Esophagus (tissue), 2 donors: ENCODE data around the gene ETAA1. TPM values are rescaled to one million over a fixed set of nuclear protein-coding genes. Genes with fewer than 3 reads are reported as not detected.

Experiments
- H3K27ac ChIP-seq, 2 donors: one replicate each; pipeline ENCODE4 v1.5.1; 2013; ENCODE audit warnings: low read depth in 2 of 2, mild to moderate bottlenecking in 2 of 2, inconsistent platforms in 1 of 2, low read length in 1 of 2, moderate library complexity in 1 of 2
- H3K27me3 ChIP-seq, 2 donors: one replicate each; pipeline ENCODE4 v1.6.1; 2013; ENCODE audit warnings: low read length in 2 of 2, control low read depth in 1 of 2, mild to moderate bottlenecking in 1 of 2; ENCODE audit not compliant: insufficient read depth in 2 of 2, control insufficient read depth in 1 of 2
- H3K36me3 ChIP-seq, 2 donors: one replicate each; pipeline ENCODE4 v1.6.1; 2013; ENCODE audit warnings: low read length in 1 of 2; ENCODE audit not compliant: control insufficient read depth in 2 of 2, insufficient read depth in 2 of 2
- H3K4me1 ChIP-seq, 2 donors: one replicate each; pipeline ENCODE4 v1.6.1; 2013; ENCODE audit warnings: low read length in 1 of 2; ENCODE audit not compliant: control insufficient read depth in 2 of 2, insufficient read depth in 2 of 2
- H3K4me3 ChIP-seq, 2 donors: one replicate each; pipeline ENCODE4 v1.5.1; 2013; ENCODE audit warnings: low read length in 2 of 2, mild to moderate bottlenecking in 2 of 2, low read depth in 1 of 2, moderate library complexity in 1 of 2
- H3K9me3 ChIP-seq, 2 donors: one replicate each; pipeline ENCODE4 v1.6.1; 2013; ENCODE audit warnings: mild to moderate bottlenecking in 2 of 2, low read depth in 1 of 2, low read length in 1 of 2, moderate library complexity in 1 of 2; ENCODE audit not compliant: control insufficient read depth in 2 of 2, insufficient read depth in 1 of 2
- WGBS, 2 donors: extraction: QIAGEN DNeasy Blood & Tissue Kit; methylation state at CpG; one replicate each; pipeline ENCODE4 v1.1.7; 2013; 5-methylcytosine and 5-hydroxymethylcytosine counted together
- polyA plus RNA-seq, 2 donors: library from polyadenylated mRNA; stranded (reverse); fragments of 200-250 nt; gene quantifications; one replicate each; pipeline ENCODE4 v1.2.3, GENCODE V29; 2013
- donor health status: healthy with polysubstance abuse.
- donor health status: Bipolar disorder and iron deficiency.

The ETAA1 gene
- polyA plus RNA-seq, 2 donors, result 4.9 to 6.2 TPM

DNA sequence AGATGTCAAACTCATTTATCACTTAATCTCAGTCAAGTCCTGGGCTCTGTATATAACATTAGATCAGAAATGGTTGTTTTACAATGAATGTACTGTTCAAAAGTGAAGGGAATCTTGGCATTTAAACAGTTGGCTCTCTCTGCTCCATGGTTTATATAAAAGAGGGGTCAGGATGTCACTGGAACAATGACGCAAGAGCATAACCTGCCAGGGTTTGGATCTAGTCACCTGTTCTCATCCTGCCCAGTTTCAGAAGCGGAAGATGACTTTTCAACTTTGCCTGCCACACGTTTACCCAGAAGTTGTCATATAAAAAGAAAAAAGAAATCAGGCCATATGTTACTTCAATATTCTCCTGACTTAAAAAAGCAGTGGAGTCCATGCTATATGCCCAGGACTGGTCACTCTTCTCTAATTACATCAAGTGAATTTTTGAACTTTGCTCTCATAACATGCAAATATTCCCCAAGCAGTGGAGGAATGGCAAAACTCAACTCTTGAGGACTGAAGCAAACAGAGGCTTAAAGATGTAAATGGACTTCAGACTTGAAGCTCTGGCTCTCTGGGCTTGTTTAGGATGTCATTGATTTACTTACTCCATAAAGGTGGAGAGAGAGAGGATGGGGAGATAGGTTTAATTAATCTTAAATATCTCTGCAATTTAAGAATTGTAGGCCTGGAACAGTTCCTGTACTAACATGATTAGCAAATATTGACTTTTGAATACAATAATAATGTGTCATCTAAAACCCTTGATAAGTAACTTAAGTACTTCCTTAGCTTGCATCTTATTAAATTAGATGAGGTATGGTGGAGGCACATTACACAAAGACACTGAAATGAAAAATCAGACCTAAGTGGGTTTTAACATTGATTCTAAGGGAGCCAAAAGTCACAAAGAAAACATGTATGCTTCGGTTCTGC is 58.3 kb downstream of the ETAA1 start:
- Histone ChIP-seq H3K27me3 (no peaks in the 10 kb centered on the region), H3K27ac (peak overlapping the region; percentile 49 to 84)

GRCh38 chr2:67456428-67456827 is 59.3 kb downstream of the ETAA1 start:
- H3K27me3 ChIP-seq, result no peaks in the 10 kb centered on the region
- no peak overlapping the region for H3K27ac ChIP-seq
- H3K4me1 ChIP-seq, result no peaks in the 10 kb centered on the region
- no peaks in the 10 kb centered on the region for H3K36me3 ChIP-seq
- no peaks in the 10 kb centered on the region for H3K9me3 ChIP-seq
- 28 to 44% methylated on average over 2 of the region's 2 CpGs for WGBS, 2 donors
- no peak overlapping the region for H3K4me3 ChIP-seq

More for the DNA sequence above, 58.3 kb downstream of the ETAA1 start:
- Histone ChIP-seq H3K4me3 (no peak overlapping the region), H3K4me1 (no peaks in the 10 kb centered on the region), H3K36me3 (no peaks in the 10 kb centered on the region), H3K9me3 (no peaks in the 10 kb centered on the region)
- WGBS, 2 donors, result 66 to 68% methylated on average over 4 of the region's 4 CpGs

GRCh38 chr2:67457699-67458098 is 60.6 kb downstream of the ETAA1 start:
- Histone ChIP-seq H3K27ac (peak overlapping the region; percentile 24 to 77), H3K4me3 (no peak overlapping the region), H3K9me3 (no peaks in the 10 kb centered on the region), H3K4me1 (no peaks in the 10 kb centered on the region), H3K27me3 (no peaks in the 10 kb centered on the region), H3K36me3 (no peaks in the 10 kb centered on the region)
- 47 to 66% methylated on average over 4 of the region's 4 CpGs for WGBS, 2 donors

- no peaks in the 10 kb centered on the region for H3K36me3 ChIP-seq
- H3K4me3 ChIP-seq, result no peak overlapping the region
- WGBS, 2 donors, result 92 to 96% methylated on average over 2 of the region's 2 CpGs
- H3K4me1 ChIP-seq, result no peaks in the 10 kb centered on the region
- H3K9me3 ChIP-seq, result no peaks in the 10 kb centered on the region
- H3K27me3 ChIP-seq, result no peaks in the 10 kb centered on the region
- H3K27ac ChIP-seq, result no peak overlapping the region
These were observed 62.6 kb downstream of the ETAA1 start for GRCh38 chr2:67459761-67460160.
